Natural killer cell (primary cell): ENCODE results near the gene TBC1D22A. TPM values are rescaled to one million over a fixed set of nuclear protein-coding genes. Genes with fewer than 3 reads are reported as not detected.

ENCODE experiments used
- ATAC-seq, 3 donors: fragments of 150-1000 bp in 2 of 3; fragments of 200-7000 bp in 1 of 3; cut with Tn5 transposase; 1 replicate in 1 of 3; 2 replicates in 2 of 3; pipeline ENCODE4 v1.10.0; 2021; ENCODE audit warnings: mild to moderate bottlenecking in 2 of 3, moderate library complexity in 2 of 3
- DNase-seq, 2 donors: peaks; one replicate each; pipeline versions ENCODE4 v3.0.0 to v3.0.0-alpha.2; 2013 to 2021; ENCODE audit warnings: mixed read lengths in 1 of 2
- H3K27ac ChIP-seq: one replicate; pipeline ENCODE4 v1.5.1; 2013; ENCODE audit warnings: mild to moderate bottlenecking, low read length
- H3K27me3 ChIP-seq: one replicate; pipeline ENCODE4 v1.6.1; 2013; ENCODE audit warnings: low read length; ENCODE audit not compliant: control insufficient read depth, insufficient read depth
- H3K36me3 ChIP-seq: one replicate; pipeline ENCODE4 v1.6.1; 2013; ENCODE audit warnings: low read length; ENCODE audit not compliant: control insufficient read depth, insufficient read depth
- H3K4me1 ChIP-seq: one replicate; pipeline ENCODE4 v1.6.1; 2013; ENCODE audit warnings: low read length; ENCODE audit not compliant: control insufficient read depth, insufficient read depth
- H3K4me3 ChIP-seq: one replicate; pipeline ENCODE4 v1.5.1; 2013; ENCODE audit warnings: low read length
- H3K9me3 ChIP-seq: one replicate; pipeline ENCODE4 v1.6.1; 2013; ENCODE audit warnings: low read length; ENCODE audit not compliant: control insufficient read depth, insufficient read depth
- H3K27ac Mint-ChIP-seq, 2 donors: one replicate each; pipeline ENCODE4 v1.8.0; 2022; ENCODE audit warnings: mild to moderate bottlenecking in 2 of 2, mixed read lengths in 2 of 2, moderate library complexity in 1 of 2
- H3K27me3 Mint-ChIP-seq, 2 donors: one replicate each; pipeline ENCODE4 v1.8.0; 2022; ENCODE audit warnings: low read depth in 2 of 2, mixed read lengths in 2 of 2
- H3K36me3 Mint-ChIP-seq: one replicate; pipeline ENCODE4 v1.8.0; 2022; ENCODE audit warnings: mixed read lengths
- H3K4me1 Mint-ChIP-seq, 2 donors: one replicate each; pipeline ENCODE4 v1.8.0; 2022; ENCODE audit warnings: mixed read lengths in 2 of 2
- H3K4me3 Mint-ChIP-seq: one replicate; pipeline ENCODE4 v1.8.0; 2022; ENCODE audit warnings: mild to moderate bottlenecking, moderate library complexity, mixed read lengths
- H3K9me3 Mint-ChIP-seq, 2 donors: one replicate each; pipeline ENCODE4 v1.8.0; 2022; ENCODE audit warnings: mixed read lengths in 2 of 2
- WGBS: methylation state at CpG from one replicate; pipeline ENCODE4 v1.1.7; 2013; ENCODE audit warnings: missing lambda C conversion rate; ENCODE audit not compliant: insufficient coverage; 5-methylcytosine and 5-hydroxymethylcytosine counted together
- intact Hi-C: fragments of 100-400 bp; cut with micrococcal nuclease; formaldehyde crosslinking; loops from one replicate; pipeline ENCODE4 v1.14.2; 2022
- total RNA-seq, 4 donors: library from RNA; stranded (reverse); fragments of 120-200 nt in 1 of 4; gene quantifications; one replicate each; pipeline versions ENCODE4 v1.2.3 to v1.2.4, GENCODE V29; 2013 to 2022
- TF ChIP-seq, protein P1 (sequence below): fragments of 200-600 bp; IDR thresholded peaks from one replicate; pipeline ENCODE4 v1.8.0; 2022; ENCODE audit warnings: antibody characterized with exemption

TBC1D22A gene
- total RNA-seq, 3 donors from 2014 or later (not counting 1 experiment from before 2014, with no cell fraction given) = 47.4 to 53.7 (median 53.2) TPM

DNA sequence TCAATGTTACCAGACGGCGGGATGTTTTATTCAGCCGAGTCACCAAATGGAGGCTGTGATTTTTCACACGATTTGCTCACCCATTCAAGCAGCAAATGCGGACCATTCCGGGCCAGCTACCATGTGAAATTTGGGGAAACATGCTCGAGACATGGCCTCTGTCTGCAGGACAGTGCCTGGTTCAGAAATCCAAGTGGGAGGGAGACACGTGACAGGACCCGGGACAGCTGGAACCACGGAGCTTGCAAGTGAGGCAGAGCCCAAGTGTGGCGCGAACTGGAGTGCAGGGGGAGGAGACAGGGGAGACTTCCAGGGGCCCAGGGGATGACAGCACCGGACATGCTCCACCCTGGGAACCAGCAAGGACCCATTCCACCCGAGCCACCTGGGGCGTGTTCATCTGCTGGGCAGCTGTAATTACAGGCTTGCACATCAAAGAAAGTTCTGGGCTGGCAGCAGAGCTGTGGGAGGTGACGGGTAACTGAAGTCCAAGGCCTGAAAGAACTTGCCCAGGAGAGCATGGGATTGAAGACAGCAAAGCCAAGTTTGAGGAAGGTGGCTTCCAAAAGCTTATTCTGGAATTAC is 40.9 kb upstream of the TBC1D22A start:
- no peak overlapping the region for H3K4me3 Mint-ChIP-seq
- H3K27me3 ChIP-seq = no peaks in the 10 kb centered on the region
- no peak for ATAC-seq
- intact Hi-C loops = no loop called here
- peaks cover 7% of the 10 kb centered on the region for H3K36me3 Mint-ChIP-seq
- DNase-seq = no peak
- H3K36me3 ChIP-seq = peaks cover 36% of the 10 kb centered on the region
- peaks cover 1% of the 10 kb centered on the region for H3K4me1 ChIP-seq
- peak overlapping the region; percentile 14 to 53 for H3K27ac Mint-ChIP-seq
- no peak overlapping the region for H3K27ac ChIP-seq
- no peaks in the 10 kb centered on the region for H3K9me3 ChIP-seq
- H3K27me3 Mint-ChIP-seq = no peaks in the 10 kb centered on the region
- WGBS = 94% methylated on average over 16 of the region's 16 CpGs
- H3K4me1 Mint-ChIP-seq = peaks cover 13 to 21% of the 10 kb centered on the region in 2 donors
- no peak overlapping the region for H3K4me3 ChIP-seq
- TF ChIP-seq, protein P1, sequence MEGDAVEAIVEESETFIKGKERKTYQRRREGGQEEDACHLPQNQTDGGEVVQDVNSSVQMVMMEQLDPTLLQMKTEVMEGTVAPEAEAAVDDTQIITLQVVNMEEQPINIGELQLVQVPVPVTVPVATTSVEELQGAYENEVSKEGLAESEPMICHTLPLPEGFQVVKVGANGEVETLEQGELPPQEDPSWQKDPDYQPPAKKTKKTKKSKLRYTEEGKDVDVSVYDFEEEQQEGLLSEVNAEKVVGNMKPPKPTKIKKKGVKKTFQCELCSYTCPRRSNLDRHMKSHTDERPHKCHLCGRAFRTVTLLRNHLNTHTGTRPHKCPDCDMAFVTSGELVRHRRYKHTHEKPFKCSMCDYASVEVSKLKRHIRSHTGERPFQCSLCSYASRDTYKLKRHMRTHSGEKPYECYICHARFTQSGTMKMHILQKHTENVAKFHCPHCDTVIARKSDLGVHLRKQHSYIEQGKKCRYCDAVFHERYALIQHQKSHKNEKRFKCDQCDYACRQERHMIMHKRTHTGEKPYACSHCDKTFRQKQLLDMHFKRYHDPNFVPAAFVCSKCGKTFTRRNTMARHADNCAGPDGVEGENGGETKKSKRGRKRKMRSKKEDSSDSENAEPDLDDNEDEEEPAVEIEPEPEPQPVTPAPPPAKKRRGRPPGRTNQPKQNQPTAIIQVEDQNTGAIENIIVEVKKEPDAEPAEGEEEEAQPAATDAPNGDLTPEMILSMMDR = no peak
- no peaks in the 10 kb centered on the region for H3K9me3 Mint-ChIP-seq

DNA sequence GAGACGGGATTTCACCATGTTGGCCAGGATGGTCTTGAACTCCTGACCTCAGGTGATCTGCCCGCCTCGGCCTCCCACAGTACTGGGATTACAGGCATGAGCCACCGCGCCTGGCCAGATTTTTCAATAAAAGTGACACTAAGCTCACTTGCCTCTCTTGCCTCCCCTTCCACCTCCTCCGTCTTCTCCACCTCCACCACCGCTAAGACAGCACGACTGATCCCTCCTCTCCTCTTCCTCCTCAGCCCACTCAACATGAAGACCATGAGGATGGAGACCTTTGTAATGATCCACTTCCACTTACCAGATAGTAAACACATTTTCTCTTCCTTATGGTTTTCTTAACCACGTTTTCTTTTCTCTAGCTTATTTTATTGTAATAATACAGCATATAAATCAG is 38.6 kb upstream of the TBC1D22A start:
- H3K27ac ChIP-seq = no peak overlapping the region
- DNase-seq (no peak), ATAC-seq (no peak)
- intact Hi-C loops = no loop called here
- Mint-ChIP-seq H3K4me1 (peaks cover 17 to 25% of the 10 kb centered on the region in 2 donors), H3K4me3 (no peak overlapping the region), H3K9me3 (no peaks in the 10 kb centered on the region), H3K27me3 (no peaks in the 10 kb centered on the region), H3K36me3 (no peaks in the 10 kb centered on the region), H3K27ac (peak overlapping the region; percentile 6 to 14)
- H3K9me3 ChIP-seq = no peaks in the 10 kb centered on the region
- peaks cover 9% of the 10 kb centered on the region for H3K4me1 ChIP-seq
- WGBS = 96% methylated on average over 8 of the region's 9 CpGs
- H3K36me3 ChIP-seq = peaks cover 31% of the 10 kb centered on the region
- TF ChIP-seq, protein P1 = no peak
- H3K27me3 ChIP-seq = no peaks in the 10 kb centered on the region
- no peak overlapping the region for H3K4me3 ChIP-seq

DNA sequence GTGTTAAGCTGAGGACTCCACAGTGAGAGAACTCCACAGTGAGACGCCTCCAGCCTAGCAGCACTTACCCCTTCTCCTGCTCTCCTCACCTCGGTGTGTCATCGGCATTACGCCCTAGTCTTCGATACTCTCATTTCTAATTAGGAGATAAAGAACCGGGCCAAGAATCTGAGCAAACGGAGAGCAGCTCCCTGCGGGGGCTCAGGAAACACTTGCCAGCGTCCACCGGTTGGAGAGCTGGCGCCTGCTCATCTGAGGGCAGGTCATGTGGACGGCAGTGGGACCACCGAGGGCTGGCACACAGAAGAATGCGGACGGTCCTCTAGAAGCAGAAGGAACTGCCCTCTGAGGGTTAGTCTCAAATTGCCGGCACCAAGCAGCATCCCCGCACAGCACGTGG is 37.4 kb upstream of the TBC1D22A start:
- TF ChIP-seq, protein P1 = no peak
- peaks cover 9% of the 10 kb centered on the region for H3K4me1 ChIP-seq
- H3K4me3 ChIP-seq = no peak overlapping the region
- Mint-ChIP-seq H3K4me1 (peaks cover 18 to 26% of the 10 kb centered on the region in 2 donors), H3K4me3 (no peak overlapping the region), H3K36me3 (no peaks in the 10 kb centered on the region), H3K27ac (no peak overlapping the region), H3K27me3 (no peaks in the 10 kb centered on the region), H3K9me3 (no peaks in the 10 kb centered on the region)
- intact Hi-C loops = no loop called here
- H3K27ac ChIP-seq = no peak overlapping the region
- H3K36me3 ChIP-seq = peaks cover 23% of the 10 kb centered on the region
- no peak for ATAC-seq
- no peak for DNase-seq
- H3K9me3 ChIP-seq = no peaks in the 10 kb centered on the region
- 91% methylated on average over 18 of the region's 18 CpGs for WGBS
- no peaks in the 10 kb centered on the region for H3K27me3 ChIP-seq
